GM23338 (cell line): ENCODE results near the gene CFDP1. TPM values are rescaled to one million over a fixed set of nuclear protein-coding genes. Genes with fewer than 3 reads are reported as not detected.

Experiments used
- ATAC-seq: fragments of 200-7000 bp; cut with Tn5 transposase; 3 replicates; pipeline ENCODE4 v1.9.1; 2020
- DNase-seq: peaks from one replicate; pipeline ENCODE4 v3.0.0-alpha.2; 2015; ENCODE audit warnings: low spot score
- H2AFZ ChIP-seq: fragments of 200-600 bp; sonication (generic); 2 replicates; pipeline ENCODE4 v1.8.0; 2016; ENCODE audit warnings: antibody characterized with exemption, mild to moderate bottlenecking, moderate library complexity
- H3F3A ChIP-seq: fragments of 200-600 bp; sonication (generic); replicated peaks from 2 replicates; pipeline ENCODE4 v1.8.0; 2017; ENCODE audit warnings: antibody characterized with exemption, mixed run types, low read depth
- H3K27ac ChIP-seq: fragments of 200-600 bp; sonication (generic); 2 replicates; pipeline ENCODE4 v1.6.1; 2016; ENCODE audit warnings: low read depth
- H3K27me3 ChIP-seq: fragments of 200-600 bp; sonication (generic); 2 replicates; pipeline ENCODE4 v1.8.0; 2016; ENCODE audit warnings: mild to moderate bottlenecking, mixed run types, moderate library complexity; ENCODE audit not compliant: insufficient read depth
- H3K36me3 ChIP-seq: fragments of 200-600 bp; sonication (generic); 2 replicates; pipeline ENCODE4 v1.8.0; 2016; ENCODE audit warnings: mild to moderate bottlenecking; ENCODE audit not compliant: insufficient read depth
- H3K4me1 ChIP-seq: fragments of 200-600 bp; sonication (generic); 2 replicates; pipeline ENCODE4 v1.8.0; 2016; ENCODE audit warnings: mild to moderate bottlenecking, moderate library complexity; ENCODE audit not compliant: insufficient read depth
- H3K4me2 ChIP-seq: fragments of 200-600 bp; sonication (generic); 2 replicates; pipeline ENCODE4 v1.7.1; 2017; ENCODE audit warnings: mixed run types
- H3K4me3 ChIP-seq: fragments of 200-600 bp; sonication (generic); 2 replicates; pipeline ENCODE4 v1.6.1; 2016; ENCODE audit warnings: mixed run types
- H3K79me2 ChIP-seq: fragments of 200-600 bp; sonication (generic); replicated peaks from 2 replicates; pipeline ENCODE4 v1.8.0; 2017; ENCODE audit warnings: mild to moderate bottlenecking; ENCODE audit not compliant: insufficient read depth
- H3K9me2 ChIP-seq: fragments of 200-600 bp; sonication (generic); 2 replicates; pipeline ENCODE4 v1.8.0; 2017; ENCODE audit not compliant: insufficient read depth
- H4K20me1 ChIP-seq: fragments of 200-600 bp; sonication (generic); replicated peaks from 2 replicates; pipeline ENCODE4 v1.8.0; 2017; ENCODE audit warnings: mild to moderate bottlenecking; ENCODE audit not compliant: insufficient read depth
- H3K27ac Mint-ChIP-seq: 2 replicates; pipeline ENCODE4 v1.8.0; 2020; ENCODE audit warnings: inconsistent platforms, mild to moderate bottlenecking, moderate library complexity, mixed read lengths
- H3K27me3 Mint-ChIP-seq: 3 replicates; pipeline ENCODE4 v1.8.0; 2022; ENCODE audit warnings: low read depth, mild to moderate bottlenecking, moderate library complexity, mixed read lengths, inconsistent platforms; ENCODE audit not compliant: insufficient read depth, poor library complexity
- H3K36me3 Mint-ChIP-seq: 3 replicates; pipeline ENCODE4 v1.8.0; 2021; ENCODE audit warnings: low read depth, mild to moderate bottlenecking, inconsistent platforms, moderate library complexity, mixed read lengths
- H3K4me1 Mint-ChIP-seq: 3 replicates; pipeline ENCODE4 v1.8.0; 2020; ENCODE audit warnings: mild to moderate bottlenecking, inconsistent platforms, mixed read lengths
- H3K4me3 Mint-ChIP-seq: 3 replicates; pipeline ENCODE4 v1.8.0; 2021; ENCODE audit warnings: moderate library complexity, mild to moderate bottlenecking, inconsistent platforms, mixed read lengths
- H3K9me3 Mint-ChIP-seq: 3 replicates; pipeline ENCODE4 v1.8.0; 2020; ENCODE audit warnings: moderate library complexity, mild to moderate bottlenecking, inconsistent platforms, mixed read lengths
- CREB1 ChIP-seq: fragments of 250-450 bp; sonication (Bioruptor Pico); IDR thresholded peaks from 2 replicates; pipeline ENCODE4 v1.5.0; 2020; ENCODE audit warnings: low read depth, mild to moderate bottlenecking, moderate library complexity
- CTCF ChIP-seq, 2 experiments: fragments of 200-600 bp in 1 of 2; sonication (generic) in 1 of 2; conservative IDR thresholded peaks; 2 replicates each; pipeline versions ENCODE4 v1.5.1 to v1.6.1; 2016 to 2017; ENCODE audit warnings: antibody characterized with exemption in 2 of 2, low read depth in 2 of 2, mild to moderate bottlenecking in 2 of 2, moderate library complexity in 1 of 2
- ETS1 ChIP-seq: IDR thresholded peaks from 2 replicates; pipeline ENCODE4 v1.6.1; 2016; ENCODE audit warnings: antibody characterized with exemption
- EZH2 ChIP-seq: fragments of 200-600 bp; sonication (generic); IDR thresholded peaks from one replicate; pipeline ENCODE4 v1.8.0; 2017; ENCODE audit warnings: antibody characterized with exemption, mild to moderate bottlenecking, low read depth; ENCODE audit not compliant: unreplicated experiment
- JUNB ChIP-seq: IDR thresholded peaks from one replicate; pipeline ENCODE4 v1.6.1; 2016; ENCODE audit warnings: antibody characterized with exemption; ENCODE audit not compliant: unreplicated experiment
- NANOG ChIP-seq: IDR thresholded peaks from 2 replicates; pipeline ENCODE4 v1.6.1; 2016; ENCODE audit warnings: antibody characterized with exemption, borderline replicate concordance
- ZNF114 ChIP-seq: fragments of 250-450 bp; sonication (Bioruptor Pico); IDR thresholded peaks from 2 replicates; pipeline ENCODE4 v1.5.0; 2020; ENCODE audit warnings: mild to moderate bottlenecking, moderate library complexity
- ZNF331 ChIP-seq: fragments of 250-450 bp; sonication (Bioruptor Pico); IDR thresholded peaks from 2 replicates; pipeline ENCODE4 v1.5.0; 2020; ENCODE audit warnings: low read depth, mild to moderate bottlenecking, moderate library complexity
- ZNF462 ChIP-seq: fragments of 250-450 bp; sonication (Bioruptor Pico); IDR thresholded peaks from 2 replicates; pipeline ENCODE4 v1.5.0; 2020; ENCODE audit warnings: mild to moderate bottlenecking, moderate library complexity
- polyA plus RNA-seq: library from polyadenylated mRNA; unstranded; fragments of >200 nt; fragmentation: Nextera tagmentation; extraction: Ambion mirVana; gene quantifications from 2 replicates; pipeline ENCODE4 v1.2.1, GENCODE V29; 2016
- total RNA-seq: library from RNA; depleted of rRNA; stranded (reverse); fragments of >200 nt; shearing (Covaris generic); gene quantifications from 2 replicates; pipeline ENCODE4 v1.2.3, GENCODE V29; 2014

Gene CFDP1
- total and polyA plus RNA-seq, 2 experiments from 2014 or later = 89.9 to 224 TPM

GRCh38 chr16:75257886-75258806 lies 175.2 kb downstream of the CFDP1 start:
- H3K4me2 ChIP-seq = peak overlapping the region; percentile 45; the same call in 1 of the 2 replicates

More at GRCh38 chr16:75257886-75258806, 175.2 kb downstream of the CFDP1 start:
- Mint-ChIP-seq H3K9me3 (no peaks in the 10 kb centered on the region), H3K4me3 (no peak overlapping the region; the same call in 2 of the 3 replicates), H3K36me3 (peaks cover 4% of the 10 kb centered on the region; the same call in 1 of the 3 replicates), H3K27ac (peak overlapping the region; percentile 64), H3K27me3 (peaks cover 13% of the 10 kb centered on the region), H3K4me1 (peaks cover 81% of the 10 kb centered on the region)
- DNase-seq (no peak), ATAC-seq (no peak)
- Histone ChIP-seq H3K79me2 (peaks cover 89% of the 10 kb centered on the region), H3K9me2 (no peaks in the 10 kb centered on the region), H2AFZ (no peak overlapping the region), H3K4me1 (peaks cover 73% of the 10 kb centered on the region), H3K27me3 (no peaks in the 10 kb centered on the region), H3F3A (peaks cover 20% of the 10 kb centered on the region), H4K20me1 (peaks cover 32% of the 10 kb centered on the region), H3K4me3 (no peak overlapping the region; the same call in 1 of the 2 replicates), H3K36me3 (no peaks in the 10 kb centered on the region), H3K27ac (peak overlapping the region; percentile 100; the same call in 1 of the 2 replicates)
- TF ChIP-seq CTCF (conservative IDR thresholded peaks at IDR 0.05; ENCODE audit: low read depth in 2 of 2) (no peak), NANOG (no peak), ZNF331 (CRISPR knock-in tag) (no peak), EZH2 (no peak), ZNF462 (no peak), ZNF114 (CRISPR knock-in tag) (no peak), CREB1 (no peak), ETS1 (no peak), JUNB (no peak)
